HepG2 (cell line): ENCODE results near the gene ADIPOR2. TPM values are rescaled to one million over a fixed set of nuclear protein-coding genes. Genes with fewer than 3 reads are reported as not detected.

Experiments
- ATRX ChIP-seq: sonication (generic); formaldehyde crosslinking; IDR thresholded peaks from 2 replicates; pipeline ENCODE4 v1.4.0; 2020; ENCODE audit warnings: missing genetic modification reagents, borderline replicate concordance
- HMG20B ChIP-seq: conservative IDR thresholded peaks from 2 replicates; pipeline ENCODE4 v1.6.1; 2016; ENCODE audit warnings: missing genetic modification reagents, missing compliant biosample characterization
- HNF4G ChIP-seq, 2 experiments: sonication (generic) in 1 of 2; formaldehyde crosslinking in 1 of 2; IDR thresholded peaks; 2 replicates each; pipeline versions ENCODE4 v1.4.0 to v1.6.1; 2011 to 2020; ENCODE audit warnings: borderline replicate concordance in 2 of 2, low read depth in 2 of 2, mild to moderate bottlenecking in 2 of 2, low read length in 1 of 2, missing genetic modification reagents in 1 of 2, moderate library complexity in 1 of 2
- MIXL1 ChIP-seq: IDR thresholded peaks from 2 replicates; pipeline ENCODE4 v1.6.1; 2016
- NFYB ChIP-seq: sonication (generic); formaldehyde crosslinking; IDR thresholded peaks from 2 replicates; pipeline ENCODE4 v1.4.0; 2020; ENCODE audit warnings: missing genetic modification reagents
- PAF1 ChIP-seq: IDR thresholded peaks from 2 replicates; pipeline ENCODE4 v1.6.1; 2016; ENCODE audit warnings: missing genetic modification reagents, missing compliant biosample characterization
- RNF2 ChIP-seq: fragments of 450-650 bp; conservative IDR thresholded peaks from 2 replicates; pipeline ENCODE4 v1.6.1; 2016; ENCODE audit warnings: low read depth
- SUZ12 ChIP-seq: fragments of 150-350 bp; IDR thresholded peaks from 2 replicates; pipeline ENCODE4 v1.6.1; 2014; ENCODE audit warnings: low read depth, low read length
- THAP11 ChIP-seq: IDR thresholded peaks from 2 replicates; pipeline ENCODE4 v1.6.1; 2016; ENCODE audit warnings: missing biosample characterization, missing genetic modification reagents
- U2AF1 ChIP-seq: fragments of 200-400 bp; formaldehyde crosslinking; optimal IDR thresholded peaks from 2 replicates; pipeline ENCODE3; 2017; ENCODE audit warnings: mild to moderate bottlenecking, low read depth, low read length
- ZBTB34 ChIP-seq: sonication (generic); formaldehyde crosslinking; IDR thresholded peaks from 2 replicates; pipeline ENCODE4 v1.8.0; 2022; ENCODE audit warnings: mild to moderate bottlenecking, missing genetic modification reagents
- ZBTB8A ChIP-seq: sonication (generic); formaldehyde crosslinking; IDR thresholded peaks from 2 replicates; pipeline ENCODE4 v1.4.0; 2020; ENCODE audit warnings: mild to moderate bottlenecking, low read depth, missing genetic modification reagents, borderline replicate concordance
- ZMYM3 ChIP-seq: sonication (generic); formaldehyde crosslinking; IDR thresholded peaks from 2 replicates; pipeline ENCODE4 v1.5.1; 2020; ENCODE audit warnings: mild to moderate bottlenecking, missing genetic modification reagents
- ZNF790 ChIP-seq: sonication (generic); formaldehyde crosslinking; IDR thresholded peaks from 2 replicates; pipeline ENCODE4 v1.8.0; 2022; ENCODE audit warnings: missing genetic modification reagents, mild to moderate bottlenecking, borderline replicate concordance
- polyA plus RNA-seq, 8 experiments: library from polyadenylated mRNA; depleted of rRNA in 3 of 8; stranded (reverse) in 7 of 8; unstranded in 1 of 8; fragments of >200 nt; fragmentation: Illumina TruSeq in 4 of 8; extraction: Trizol in 4 of 8; gene quantifications; 2 replicates each; pipeline versions ENCODE4 v1.2.1 to v1.2.3, GENCODE V29; 2011 to 2016; ENCODE audit warnings: low read depth in 4 of 8, missing spikeins in 1 of 8, mixed read lengths in 1 of 8; ENCODE audit not compliant: insufficient read depth in 1 of 8
- total RNA-seq, 5 experiments: library from RNA; depleted of rRNA; stranded (reverse); fragments of >200 nt; fragmentation: Illumina TruSeq; extraction: Trizol; gene quantifications; 2 replicates each; pipeline ENCODE4 v1.2.3, GENCODE V29; 2016; ENCODE audit warnings: low read depth in 1 of 5
- TF ChIP-seq, protein P1 (sequence below): sonication (generic); formaldehyde crosslinking; IDR thresholded peaks from 2 replicates; pipeline ENCODE4 v1.4.0; 2020; ENCODE audit warnings: mild to moderate bottlenecking, missing genetic modification reagents

Gene ADIPOR2
- total and polyA plus RNA-seq, 2 of the 13 experiments (the other 11 are each of a cell fraction or from before 2014, with no cell fraction given) = 35.2 to 52.2 TPM

DNA sequence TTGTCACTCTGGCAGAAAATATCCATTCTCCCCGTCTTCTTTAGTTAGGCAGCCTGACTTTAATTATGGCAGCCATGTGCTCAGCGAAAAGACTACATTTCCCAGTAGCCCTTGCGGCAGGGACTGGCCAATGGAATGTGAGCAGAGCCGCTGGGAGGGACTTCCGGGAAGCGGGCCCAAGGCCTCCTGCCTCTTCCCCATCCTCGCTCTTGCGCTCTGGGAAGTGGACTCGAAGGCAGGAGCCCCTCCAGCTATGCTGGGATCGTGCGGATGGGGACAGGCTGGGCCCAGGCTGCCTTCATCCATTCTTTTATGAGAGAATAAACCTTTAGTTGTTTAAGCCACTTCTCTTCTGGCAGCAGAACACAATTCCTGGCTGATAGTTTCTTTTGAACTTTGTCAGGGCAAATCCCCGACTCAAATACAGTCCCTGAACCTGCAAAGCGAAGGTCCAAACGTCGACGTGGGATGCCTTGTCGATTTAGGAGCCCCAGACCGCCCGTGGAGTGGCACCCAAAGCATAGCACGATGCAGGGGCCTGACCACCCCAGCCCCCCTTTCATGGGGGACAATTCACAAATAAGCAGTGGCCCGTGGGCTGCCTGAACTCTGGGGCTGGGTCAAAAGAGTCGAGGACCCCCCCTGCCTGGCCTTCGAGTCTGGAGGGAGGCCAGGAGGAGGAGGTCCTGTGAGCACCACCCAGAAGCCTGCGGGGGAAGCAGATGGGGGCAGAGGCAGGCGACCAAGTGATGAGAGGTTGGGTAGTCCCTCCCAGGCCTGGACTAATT, 113.9 kb downstream of the ADIPOR2 start (continued):
- TF ChIP-seq, protein P1, sequence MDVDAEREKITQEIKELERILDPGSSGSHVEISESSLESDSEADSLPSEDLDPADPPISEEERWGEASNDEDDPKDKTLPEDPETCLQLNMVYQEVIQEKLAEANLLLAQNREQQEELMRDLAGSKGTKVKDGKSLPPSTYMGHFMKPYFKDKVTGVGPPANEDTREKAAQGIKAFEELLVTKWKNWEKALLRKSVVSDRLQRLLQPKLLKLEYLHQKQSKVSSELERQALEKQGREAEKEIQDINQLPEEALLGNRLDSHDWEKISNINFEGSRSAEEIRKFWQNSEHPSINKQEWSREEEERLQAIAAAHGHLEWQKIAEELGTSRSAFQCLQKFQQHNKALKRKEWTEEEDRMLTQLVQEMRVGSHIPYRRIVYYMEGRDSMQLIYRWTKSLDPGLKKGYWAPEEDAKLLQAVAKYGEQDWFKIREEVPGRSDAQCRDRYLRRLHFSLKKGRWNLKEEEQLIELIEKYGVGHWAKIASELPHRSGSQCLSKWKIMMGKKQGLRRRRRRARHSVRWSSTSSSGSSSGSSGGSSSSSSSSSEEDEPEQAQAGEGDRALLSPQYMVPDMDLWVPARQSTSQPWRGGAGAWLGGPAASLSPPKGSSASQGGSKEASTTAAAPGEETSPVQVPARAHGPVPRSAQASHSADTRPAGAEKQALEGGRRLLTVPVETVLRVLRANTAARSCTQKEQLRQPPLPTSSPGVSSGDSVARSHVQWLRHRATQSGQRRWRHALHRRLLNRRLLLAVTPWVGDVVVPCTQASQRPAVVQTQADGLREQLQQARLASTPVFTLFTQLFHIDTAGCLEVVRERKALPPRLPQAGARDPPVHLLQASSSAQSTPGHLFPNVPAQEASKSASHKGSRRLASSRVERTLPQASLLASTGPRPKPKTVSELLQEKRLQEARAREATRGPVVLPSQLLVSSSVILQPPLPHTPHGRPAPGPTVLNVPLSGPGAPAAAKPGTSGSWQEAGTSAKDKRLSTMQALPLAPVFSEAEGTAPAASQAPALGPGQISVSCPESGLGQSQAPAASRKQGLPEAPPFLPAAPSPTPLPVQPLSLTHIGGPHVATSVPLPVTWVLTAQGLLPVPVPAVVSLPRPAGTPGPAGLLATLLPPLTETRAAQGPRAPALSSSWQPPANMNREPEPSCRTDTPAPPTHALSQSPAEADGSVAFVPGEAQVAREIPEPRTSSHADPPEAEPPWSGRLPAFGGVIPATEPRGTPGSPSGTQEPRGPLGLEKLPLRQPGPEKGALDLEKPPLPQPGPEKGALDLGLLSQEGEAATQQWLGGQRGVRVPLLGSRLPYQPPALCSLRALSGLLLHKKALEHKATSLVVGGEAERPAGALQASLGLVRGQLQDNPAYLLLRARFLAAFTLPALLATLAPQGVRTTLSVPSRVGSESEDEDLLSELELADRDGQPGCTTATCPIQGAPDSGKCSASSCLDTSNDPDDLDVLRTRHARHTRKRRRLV (CRISPR knock-in tag) = no peak
- TF ChIP-seq ZBTB8A (CRISPR knock-in tag) (no peak), NFYB (peak; percentile 88), ZMYM3 (CRISPR knock-in tag) (no peak), ZNF790 (CRISPR knock-in tag) (no peak), HMG20B (CRISPR knock-in tag) (no peak), HNF4G (IDR thresholded peaks at IDR 0.05; ENCODE audit: borderline replicate concordance, low read depth, low read length) (no peak), HNF4G (CRISPR knock-in tag; IDR thresholded peaks at IDR 0.05; ENCODE audit: borderline replicate concordance, low read depth) (no peak), ZBTB34 (CRISPR knock-in tag) (no peak), PAF1 (CRISPR knock-in tag) (no peak), ATRX (no peak), MIXL1 (CRISPR knock-in tag) (peak; percentile 54; the same call in 1 of the 2 replicates), RNF2 (no peak), U2AF1 (no peak), SUZ12 (peak; percentile 64), THAP11 (CRISPR knock-in tag) (peak; percentile 99)
